GM18951 (cell line): ENCODE measurements around the gene CRTC3.
"Not testable (repeated sequence)": the region's sequence is repeated elsewhere in the genome, so short reads cannot be mapped to it uniquely, and the experiment has no call there.

Experiments
- POLR2A ChIP-seq: IDR thresholded peaks from 4 replicates; pipeline ENCODE4 v1.6.1; 2011; ENCODE audit warnings: mild to moderate bottlenecking; ENCODE audit not compliant: insufficient read length, insufficient read depth; ENCODE audit errors: extremely low read depth
- in situ Hi-C: fragments of 300-500 bp; cut with MboI; formaldehyde crosslinking; loops from one replicate; pipeline ENCODE4 v1.12.0; 2022; ENCODE audit warnings: low sequenced_read_pairs, mixed read lengths, inconsistent platforms; ENCODE audit not compliant: unreplicated experiment

The CRTC3 gene

GRCh38 chr15:90650117-90650955 is 120.6 kb downstream of the CRTC3 start:
- TF ChIP-seq POLR2A = no peak
- in situ Hi-C loops = no loop called here

DNA sequence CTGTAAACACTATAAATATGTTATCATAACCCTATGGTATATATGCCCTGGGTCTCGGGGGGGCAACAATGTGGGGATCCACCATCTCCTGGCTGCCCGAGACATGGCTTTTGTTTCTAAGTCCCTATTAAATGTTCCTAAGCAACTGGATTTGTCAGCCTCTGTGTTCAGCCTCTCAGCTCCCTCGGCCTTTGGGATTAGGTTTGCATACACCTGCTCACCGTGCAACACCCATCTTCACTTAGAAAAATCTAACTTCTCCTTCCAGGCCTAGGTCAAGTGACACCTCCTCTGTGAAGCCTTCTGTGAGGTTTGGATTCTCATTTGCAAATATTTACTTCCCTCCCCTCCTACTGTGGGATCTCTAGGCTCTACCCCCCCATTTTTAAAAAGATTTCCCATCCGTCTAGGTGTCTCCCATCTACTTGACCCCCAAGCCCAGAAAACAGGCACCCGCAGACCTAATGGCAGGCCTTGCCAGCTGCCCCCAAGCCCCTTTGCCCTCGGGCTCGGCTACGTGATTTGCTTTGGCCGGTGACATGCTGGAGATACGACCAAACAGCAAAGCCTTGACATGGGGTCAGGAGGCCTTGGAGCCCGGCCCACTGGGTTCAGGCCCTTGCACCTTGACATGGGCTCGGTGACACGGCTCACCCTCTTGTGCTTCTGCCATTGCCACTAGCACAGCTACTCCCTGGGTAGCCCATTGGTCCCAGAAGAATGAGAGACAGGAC is 121.4 kb downstream of the CRTC3 start:
- no peak for TF ChIP-seq POLR2A
- in situ Hi-C loops = no loop called here

DNA sequence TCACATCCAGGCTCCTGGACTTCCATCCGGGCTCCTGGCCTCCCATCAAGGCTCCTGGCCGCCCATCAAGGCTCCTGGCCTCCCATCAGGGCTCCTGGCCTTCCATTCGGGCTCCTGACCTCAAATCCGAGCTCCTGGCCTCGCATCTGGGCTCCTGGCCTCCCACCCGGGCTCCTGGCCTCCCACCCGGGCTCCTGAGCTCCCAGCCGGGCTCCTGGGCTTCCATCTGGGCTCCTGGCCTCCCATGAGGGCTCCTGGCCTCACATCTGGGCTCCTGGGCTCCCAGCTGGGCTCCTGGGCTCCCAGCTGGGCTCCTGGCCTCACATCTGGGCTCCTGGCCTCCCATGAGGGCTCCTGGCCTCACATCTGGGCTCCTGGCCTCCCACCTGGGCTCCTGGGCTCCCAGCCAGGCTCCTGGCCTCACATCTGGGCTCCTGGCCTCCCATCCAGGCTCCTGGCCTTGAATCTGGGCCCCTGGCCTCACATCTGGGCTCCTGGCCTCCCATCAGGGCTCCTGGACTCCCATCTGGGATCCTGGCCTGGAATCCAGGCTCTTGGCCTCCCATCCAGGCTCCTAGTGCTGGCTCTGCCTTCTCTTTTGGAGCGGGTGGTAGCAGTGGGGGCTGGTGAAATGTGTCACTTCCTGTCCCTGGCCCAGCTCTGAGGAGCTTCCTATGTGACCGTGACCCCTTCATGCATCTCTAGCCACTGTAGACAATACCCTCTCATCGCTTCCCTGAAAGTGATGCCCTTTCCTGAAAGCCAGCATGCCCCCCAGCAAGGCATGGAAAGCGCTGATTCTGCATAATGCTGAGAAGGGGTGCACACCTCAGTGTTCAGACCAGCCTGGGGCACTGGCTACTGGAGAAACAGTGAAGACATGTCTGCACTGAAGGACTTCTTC is 124.8 kb downstream of the CRTC3 start:
- in situ Hi-C loops = no loop called here
- TF ChIP-seq POLR2A = no peak

DNA sequence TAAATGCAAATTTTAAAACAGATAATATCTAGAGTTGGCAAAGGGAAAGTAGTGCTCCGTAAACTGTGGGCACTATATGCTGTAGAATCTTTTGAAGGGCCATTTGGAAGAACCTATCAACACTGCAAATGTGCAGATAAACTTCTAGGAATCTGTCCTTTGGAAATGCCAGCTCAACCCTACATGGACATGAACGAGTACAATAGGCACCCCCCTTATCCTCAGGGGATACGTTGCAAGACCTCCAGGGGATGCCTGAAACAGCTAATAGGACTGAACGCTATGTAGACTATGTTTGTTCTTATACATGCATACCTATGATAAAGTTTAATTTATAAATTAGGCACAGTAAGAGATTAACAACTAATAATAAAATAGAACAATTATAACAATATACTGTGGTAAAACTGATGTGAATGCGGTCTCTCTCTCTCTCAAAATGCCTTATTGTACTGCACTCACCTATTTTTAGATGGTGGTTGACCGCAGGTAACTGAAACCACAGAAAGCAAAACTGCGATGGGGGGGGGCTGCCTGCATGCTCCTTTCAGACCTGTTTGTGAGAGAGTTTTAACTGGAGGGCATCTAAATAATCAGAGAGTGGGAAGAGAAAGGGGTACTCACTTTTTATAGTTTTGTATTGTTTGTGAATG is 127.9 kb downstream of the CRTC3 start:
- in situ Hi-C loops = not testable (repeated sequence)

GRCh38 chr15:90659481-90659880 is 129.8 kb downstream of the CRTC3 start:
- TF ChIP-seq POLR2A = no peak
- in situ Hi-C loops = no loop called here

DNA sequence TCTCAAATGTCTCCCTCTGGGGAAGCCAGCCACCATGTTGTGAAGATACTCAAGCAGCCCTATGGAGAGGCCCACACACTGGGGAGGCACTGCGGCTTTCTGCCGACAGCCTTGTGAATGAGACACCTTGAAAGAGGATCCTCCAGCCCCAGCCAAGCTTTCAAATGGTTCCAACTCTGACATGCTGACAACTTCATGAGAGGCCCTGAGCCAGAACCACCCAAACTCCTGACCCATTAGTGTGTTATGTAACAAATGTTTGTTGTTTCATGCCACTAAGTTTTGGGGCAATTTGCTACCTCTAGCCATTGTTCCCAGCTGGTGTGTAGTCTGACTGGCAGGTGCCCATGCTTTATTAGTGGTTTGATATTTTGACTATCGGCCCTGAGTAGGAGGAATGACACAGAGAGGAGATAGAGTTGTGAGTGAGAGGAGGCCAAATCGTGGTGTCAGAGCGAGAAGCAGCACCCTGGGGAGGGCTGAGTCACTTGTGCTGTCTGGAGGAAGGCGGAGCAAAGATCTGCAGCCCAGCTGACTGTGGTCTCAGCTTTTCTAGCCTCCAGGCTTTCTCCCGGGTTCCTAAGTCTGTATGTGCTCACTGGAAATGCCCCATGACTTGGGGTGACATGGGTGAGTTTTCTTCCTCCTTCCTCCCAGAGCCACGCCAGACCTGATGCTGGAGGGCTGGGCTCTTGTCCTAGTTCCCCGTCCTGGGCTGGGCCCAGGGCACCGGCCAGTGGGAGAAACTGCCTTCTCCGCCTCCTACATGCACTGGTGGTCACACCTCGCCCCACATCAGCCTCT is 130.7 kb downstream of the CRTC3 start:
- TF ChIP-seq POLR2A = peak; percentile 19

DNA sequence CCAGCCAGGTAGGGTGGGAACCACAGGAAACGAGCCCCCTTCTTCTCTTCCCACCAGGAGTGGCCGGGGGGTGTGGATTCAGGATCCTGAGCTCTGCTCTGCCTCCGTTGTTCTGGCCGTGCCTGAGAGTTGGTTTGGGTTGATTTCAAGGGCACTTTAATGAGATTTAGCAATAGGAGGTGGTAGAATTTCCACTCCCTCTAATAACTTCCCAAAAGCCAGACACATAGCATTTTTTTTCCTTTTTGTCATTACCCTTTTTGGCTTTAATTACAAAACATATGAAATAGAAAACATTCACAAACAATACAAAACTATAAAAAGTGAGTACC is 131.2 kb downstream of the CRTC3 start:
- in situ Hi-C loops = not testable (repeated sequence)

More for the DNA sequence above, 130.7 kb downstream of the CRTC3 start:
- in situ Hi-C loops = no loop called here

GRCh38 chr15:90664081-90664461 is 134.3 kb downstream of the CRTC3 start:
- in situ Hi-C loops = not testable (repeated sequence)

DNA sequence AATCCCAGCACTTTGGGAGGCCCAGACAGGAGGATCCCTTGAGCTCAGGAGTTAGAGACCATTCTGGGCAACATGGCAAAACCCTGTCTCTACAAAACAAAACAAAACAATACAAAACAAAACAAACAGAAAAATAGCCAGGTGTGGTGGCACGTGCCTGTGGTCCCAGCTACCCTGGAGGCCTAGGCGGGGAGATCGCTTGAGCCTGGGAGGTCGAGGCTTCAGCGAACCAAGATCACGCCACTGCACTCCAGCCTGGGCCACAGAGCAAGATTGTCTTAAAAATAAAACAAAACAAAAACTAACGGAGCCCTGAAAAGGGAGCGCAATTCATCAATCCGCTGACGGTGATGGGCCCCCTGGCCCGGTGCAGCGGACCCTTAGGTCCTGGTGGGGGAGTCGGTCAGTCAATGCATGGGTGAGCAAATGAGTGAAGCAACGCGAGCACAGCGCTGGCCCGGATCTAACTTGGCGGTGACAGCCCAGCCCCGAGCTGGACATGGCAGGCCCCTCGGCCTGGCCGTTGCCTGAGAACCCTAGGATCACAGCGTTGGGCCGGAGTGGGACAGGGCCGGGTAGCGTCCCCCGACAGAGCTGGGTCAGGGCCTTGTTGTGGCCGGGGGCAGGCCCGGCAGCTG is 135.0 kb downstream of the CRTC3 start:
- in situ Hi-C loops = no loop called here
- no peak for TF ChIP-seq POLR2A

DNA sequence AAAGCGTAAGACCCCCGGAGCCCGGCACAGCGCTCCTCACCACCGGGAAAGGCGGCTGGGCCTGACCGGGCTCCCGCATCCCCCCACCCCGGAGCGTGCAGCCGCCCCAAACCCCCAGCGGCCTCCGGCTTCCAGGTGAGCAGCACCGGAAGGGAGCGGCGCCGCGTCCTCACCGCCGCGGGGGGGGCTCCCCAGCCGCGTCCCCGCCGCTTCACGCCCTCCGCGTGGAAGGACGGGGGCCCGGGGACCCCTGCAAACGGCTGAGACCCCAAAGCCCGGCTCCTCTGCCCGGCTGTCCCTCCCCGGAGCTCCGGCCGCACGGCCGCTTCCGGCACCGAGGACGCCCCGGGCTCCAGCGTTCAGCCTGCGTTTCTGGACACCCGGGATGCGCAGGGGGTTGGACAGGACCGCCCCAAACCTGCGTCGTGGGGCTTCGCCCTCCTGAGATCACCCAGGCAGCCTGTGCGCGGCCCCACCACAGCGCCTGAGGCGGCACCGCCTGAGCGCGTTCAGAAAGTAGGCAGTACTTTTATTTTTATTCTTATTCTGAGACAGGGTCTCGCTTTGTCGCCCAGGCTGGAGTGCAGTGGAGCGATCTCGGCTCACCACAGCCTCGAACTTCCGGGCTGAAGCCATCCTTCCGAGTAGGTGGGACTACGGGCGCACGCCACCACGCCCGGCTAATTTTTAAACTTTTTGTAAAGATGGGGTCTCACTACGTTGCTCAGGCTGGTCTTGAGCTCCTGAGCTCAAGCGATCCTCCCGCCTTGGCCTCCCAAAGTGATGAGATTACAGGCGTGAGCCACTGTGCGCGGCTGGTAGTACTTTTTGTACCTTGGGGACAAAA is 135.8 kb downstream of the CRTC3 start:
- in situ Hi-C loops = no loop called here
- peak; percentile 78 for TF ChIP-seq POLR2A
